Activated effector memory CD4-positive, alpha-beta T cell treated with anti-CD3 and anti-CD28 coated beads, Interleukin-2, amount 50 U/mL, for 16 hours (primary cell): ENCODE results near the gene PLTP.
A peak's percentile ranks its signal among the peaks of the same experiment; 100 is the strongest.
"Not testable (repeated sequence)": the region's sequence is repeated elsewhere in the genome, so short reads cannot be mapped to it uniquely, and the experiment has no call there.

Source experiments
- DNase-seq: peaks from one replicate; pipeline ENCODE4 v3.0.0-alpha.2; 2020

The PLTP gene

GRCh38 chr20:45896641-45897161, 15.3 kb downstream of the PLTP start:
- no peak for DNase-seq

- DNase-seq = no peak
These were observed 17.2 kb downstream of the PLTP start for GRCh38 chr20:45894797-45895196.

GRCh38 chr20:45893831-45894230, 18.1 kb downstream of the PLTP start:
- DNase-seq = no peak

GRCh38 chr20:45892828-45893500, 19.0 kb downstream of the PLTP start:
- peak; percentile 78 for DNase-seq

- DNase-seq = no peak
These were observed 19.7 kb downstream of the PLTP start for GRCh38 chr20:45892049-45892825.

GRCh38 chr20:45890985-45891983, 20.7 kb downstream of the PLTP start, which contains the start of the genes CTSA and NEURL2:
TSS of gene CTSA (plus strand) at chr20:45891335. CDS start at chr20:45891569, 234 bp downstream.
TSS of gene NEURL2 (minus strand) at chr20:45891208. CDS start at chr20:45890991, 217 bp downstream.
- DNase-seq = peak; percentile 94

- DNase-seq = peak; percentile 79
These were observed 21.6 kb downstream of the PLTP start for GRCh38 chr20:45890077-45890984.

- DNase-seq = no peak
These were observed 23.3 kb downstream of the PLTP start for GRCh38 chr20:45888681-45889080.

GRCh38 chr20:45887346-45887715, 24.6 kb downstream of the PLTP start, which contains the start of gene SPATA25:
TSS of gene SPATA25 (minus strand) at chr20:45887622. CDS start at chr20:45887590, 32 bp downstream.
- DNase-seq = no peak

GRCh38 chr20:45886590-45887345, 25.2 kb downstream of the PLTP start:
- no peak for DNase-seq

- no peak for DNase-seq
These were observed 28.9 kb downstream of the PLTP start for GRCh38 chr20:45883100-45883469.

- no peak for DNase-seq
These were observed 29.4 kb downstream of the PLTP start for GRCh38 chr20:45882469-45883099.

- peak; percentile 99 for DNase-seq
These were observed 30.8 kb downstream of the PLTP start, which contains the start of gene ZSWIM1 for GRCh38 chr20:45880988-45881788. TSS of gene ZSWIM1 (plus strand) at chr20:45881227. CDS start at chr20:45882593, 1,366 bp downstream.

- DNase-seq = no peak
These were observed 33.7 kb downstream of the PLTP start for GRCh38 chr20:45878076-45878761.

- DNase-seq = no peak
These were observed 37.4 kb downstream of the PLTP start for GRCh38 chr20:45874576-45874975.

- DNase-seq = not testable (repeated sequence)
These were observed 37.9 kb downstream of the PLTP start for GRCh38 chr20:45874104-45874481.

GRCh38 chr20:45873409-45874103, 38.4 kb downstream of the PLTP start:
- no peak for DNase-seq

GRCh38 chr20:45872626-45873025, 39.3 kb downstream of the PLTP start:
- no peak for DNase-seq
